Endothelial cell of umbilical vein (primary cell): ENCODE results near the gene UBA6. TPM values are rescaled to one million over a fixed set of nuclear protein-coding genes. Genes with fewer than 3 reads are reported as not detected.

ENCODE experiments used
- BruUV-seq: library from RNA; stranded (reverse); fragments of 400-500 nt; replicated peaks from 2 replicates; lab custom pipeline; 2021; lab: Mats Ljungman, UMichigan
- CTCF ChIA-PET: fragments of 300-600, 350-600 bp; sonication (Branson Sonifier 250); formaldehyde crosslinking; loops from one replicate; lab custom pipeline; 2021; ENCODE audit warnings: antibody characterized with exemption, inconsistent platforms; lab: Charles Lee
- POLR2A ChIA-PET: fragments of 300-600, 350-600 bp; sonication (Branson Sonifier 250); formaldehyde crosslinking; loops from one replicate; lab custom pipeline; 2021; ENCODE audit warnings: antibody characterized with exemption, inconsistent platforms; lab: Charles Lee
- DNase-seq: peaks from one replicate; pipeline ENCODE4 v3.0.0-alpha.2; 2011; ENCODE audit warnings: low read depth, low spot score
- FAIRE-seq: peaks from 2 replicates; lab custom pipeline; 2011; peaks lifted over from hg19 to GRCh38; lab: Jason Lieb, UNC
- H2AFZ ChIP-seq: 2 replicates; pipeline ENCODE4 v1.6.0; 2012; ENCODE audit warnings: low read depth, low read length, control low read depth, inconsistent platforms
- H3K27ac ChIP-seq: 2 replicates; pipeline ENCODE4 v1.5.1; 2011; ENCODE audit warnings: low read depth, mild to moderate bottlenecking, control low read depth, low read length, moderate library complexity; ENCODE audit not compliant: insufficient read depth
- H3K27me3 ChIP-seq, 2 experiments: 2 replicates each; pipeline versions ENCODE4 v1.6.0 to v1.6.1; 2011; ENCODE audit warnings: low read length in 2 of 2, mixed read lengths in 1 of 2; ENCODE audit not compliant: control insufficient read depth in 2 of 2, insufficient read depth in 2 of 2
- H3K36me3 ChIP-seq, 2 experiments: 2 replicates in 1 of 2; 3 replicates in 1 of 2; pipeline ENCODE4 v1.5.1; 2011; ENCODE audit warnings: low read length in 2 of 2, mild to moderate bottlenecking in 1 of 2, moderate library complexity in 1 of 2; ENCODE audit not compliant: control insufficient read depth in 2 of 2, insufficient read depth in 2 of 2; ENCODE audit errors: extremely low read depth in 1 of 2
- H3K4me1 ChIP-seq: 3 replicates; pipeline ENCODE4 v1.5.1; 2011; ENCODE audit warnings: mild to moderate bottlenecking, low read length; ENCODE audit not compliant: control insufficient read depth, insufficient read depth; ENCODE audit errors: extremely low read depth
- H3K4me2 ChIP-seq: 2 replicates; pipeline ENCODE4 v1.6.1; 2011; ENCODE audit warnings: low read length, control low read depth, mixed read lengths; ENCODE audit not compliant: insufficient read depth
- H3K4me3 ChIP-seq, 3 experiments: fragments of 200-600 bp in 1 of 3; sonication (generic), shearing (Covaris generic) in 1 of 3; replicated peaks in 1 of 3; 2 replicates each; pipeline ENCODE4 v1.5.1; 2011 to 2016; ENCODE audit warnings: control low read depth in 3 of 3, low read length in 3 of 3, mild to moderate bottlenecking in 2 of 3, inconsistent platforms in 1 of 3, low read depth in 1 of 3, moderate library complexity in 1 of 3; ENCODE audit not compliant: insufficient read depth in 1 of 3
- H3K79me2 ChIP-seq: 2 replicates; pipeline ENCODE4 v1.6.0; 2012; ENCODE audit warnings: low read length, inconsistent platforms; ENCODE audit not compliant: control insufficient read depth, insufficient read depth
- H3K9ac ChIP-seq: replicated peaks from 2 replicates; pipeline ENCODE3; 2011; ENCODE audit warnings: low read length, control low read depth; ENCODE audit not compliant: insufficient read depth; ENCODE audit errors: extremely low read depth
- H3K9me1 ChIP-seq: replicated peaks from 3 replicates; pipeline ENCODE4 v1.6.0; 2011; ENCODE audit warnings: mild to moderate bottlenecking, low read length; ENCODE audit not compliant: control insufficient read depth, insufficient read depth; ENCODE audit errors: extremely low read depth
- H3K9me3 ChIP-seq: replicated peaks from 2 replicates; pipeline ENCODE4 v1.5.1; 2012; ENCODE audit warnings: low read length, inconsistent platforms; ENCODE audit not compliant: control insufficient read depth, insufficient read depth
- H4K20me1 ChIP-seq: replicated peaks from 2 replicates; pipeline ENCODE3; 2011; ENCODE audit warnings: mild to moderate bottlenecking, low read length; ENCODE audit not compliant: control insufficient read depth, insufficient read depth; ENCODE audit errors: extremely low read depth
- EZH2 ChIP-seq: IDR thresholded peaks from 2 replicates; pipeline ENCODE4 v1.6.1; 2012; ENCODE audit warnings: borderline replicate concordance, low read depth, mild to moderate bottlenecking, moderate library complexity, low read length, inconsistent platforms; ENCODE audit not compliant: severe bottlenecking
- FOS ChIP-seq: IDR thresholded peaks from 2 replicates; pipeline ENCODE4 v1.6.1; 2011; ENCODE audit warnings: mild to moderate bottlenecking, low read length, moderate library complexity, borderline replicate concordance; ENCODE audit not compliant: insufficient read depth
- GATA2 ChIP-seq: IDR thresholded peaks from 2 replicates; pipeline ENCODE4 v1.7.0; 2011; ENCODE audit warnings: low read depth, mild to moderate bottlenecking, moderate library complexity, mixed read lengths, low read length; ENCODE audit not compliant: insufficient read length, insufficient read depth
- JUN ChIP-seq: IDR thresholded peaks from 2 replicates; pipeline ENCODE4 v1.6.1; 2011; ENCODE audit warnings: borderline replicate concordance, low read depth; ENCODE audit not compliant: insufficient read length, insufficient read depth
- MYC ChIP-seq: IDR thresholded peaks from one replicate; pipeline ENCODE4 v1.6.1; 2011; ENCODE audit warnings: mild to moderate bottlenecking, low read depth, low read length
- POLR2A ChIP-seq: IDR thresholded peaks from 2 replicates; pipeline ENCODE4 v1.6.1; 2012; ENCODE audit warnings: low read depth, mild to moderate bottlenecking, control low read depth, low read length
- POLR2AphosphoS5 ChIP-seq: IDR thresholded peaks from 2 replicates; pipeline ENCODE4 v1.6.1; 2012; ENCODE audit warnings: low read depth, mild to moderate bottlenecking, control low read depth, low read length, moderate library complexity; ENCODE audit not compliant: insufficient read depth
- dilution Hi-C: fragments of 300-500 bp; cut with MboI; formaldehyde crosslinking; loops from one replicate; pipeline ENCODE4 v1.15.0; 2019; ENCODE audit warnings: low sequenced_read_pairs; ENCODE audit not compliant: extremely low pct_ligation_motif_present
- intact Hi-C: fragments of 100-400 bp; cut with micrococcal nuclease; formaldehyde crosslinking; loops from one replicate; pipeline ENCODE4 v1.10.0; 2022
- polyA plus RNA-seq, 4 experiments: library from polyadenylated mRNA; depleted of rRNA in 3 of 4; stranded (reverse) in 3 of 4; unstranded in 1 of 4; fragments of >200 nt; gene quantifications; 2 replicates each; pipeline versions ENCODE4 v1.2.1 to v1.2.3, GENCODE V29; 2011 to 2012; ENCODE audit warnings: missing spikeins in 1 of 4
- total RNA-seq: library from RNA; stranded (reverse); gene quantifications from 2 replicates; pipeline ENCODE4 v1.2.3, GENCODE V29; 2021
- TF ChIP-seq, protein P1 (sequence below), 2 donors: IDR thresholded peaks; 1 replicate in 1 of 2; 2 replicates in 1 of 2; pipeline ENCODE4 v1.5.1; 2011; ENCODE audit warnings: low read length in 2 of 2, mild to moderate bottlenecking in 2 of 2, moderate library complexity in 2 of 2, control low read depth in 1 of 2, inconsistent platforms in 1 of 2, low read depth in 1 of 2; ENCODE audit not compliant: insufficient read depth in 1 of 2; ENCODE audit errors: extremely low read depth in 1 of 2
- TF ChIP-seq, protein P2 (sequence below): IDR thresholded peaks from 2 replicates; pipeline ENCODE4 v1.6.1; 2011; ENCODE audit not compliant: insufficient read depth, insufficient read length

Gene UBA6
- total and polyA plus RNA-seq, 2 donors (not counting 3 experiments of a cell fraction or from before 2014, with no cell fraction given), result 30.9 to 96.4 TPM

DNA sequence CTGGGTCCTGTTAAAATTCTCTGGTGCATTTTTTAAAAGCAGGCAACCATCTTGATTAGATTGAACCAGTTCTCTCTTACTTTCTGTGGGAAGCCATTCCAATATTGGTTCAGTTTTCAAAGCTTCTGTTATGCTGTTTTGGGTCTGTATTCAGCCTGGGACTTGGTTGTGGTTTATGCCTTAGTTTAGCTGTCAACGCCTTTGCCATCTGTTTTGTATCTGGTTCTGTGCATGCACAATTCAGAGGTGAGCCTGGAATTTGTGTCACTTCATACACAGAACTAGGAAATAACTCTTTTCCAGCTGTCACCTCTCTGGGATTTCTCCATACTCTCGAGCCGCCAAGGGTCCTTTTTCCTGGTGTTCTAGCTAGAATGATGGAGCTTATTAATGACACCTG, 96.2 kb downstream of the UBA6 start:
- FAIRE-seq (no peak), DNase-seq (no peak)
- ChIA-PET CTCF (no interaction called here), POLR2A (no interaction called here)
- Histone ChIP-seq H3K9me3 (no peaks in the 10 kb centered on the region), H3K79me2 (no peaks in the 10 kb centered on the region), H3K9ac (no peak overlapping the region), H4K20me1 (no peaks in the 10 kb centered on the region), H3K4me3 (no peak overlapping the region), H3K9me1 (no peaks in the 10 kb centered on the region), H3K27ac (no peak overlapping the region), H3K4me1 (no peaks in the 10 kb centered on the region), H2AFZ (no peak overlapping the region), H3K4me2 (no peak overlapping the region), H3K27me3 (no peaks in the 10 kb centered on the region), H3K36me3 (no peaks in the 10 kb centered on the region)
- no TSS peak for BruUV-seq
- intact Hi-C loops, result no loop called here
- dilution Hi-C loops, result no loop called here
- TF ChIP-seq POLR2A (no peak), JUN (no peak), FOS (no peak), EZH2 (no peak), GATA2 (no peak), MYC (no peak), POLR2AphosphoS5 (no peak)
- TF ChIP-seq, protein P1, sequence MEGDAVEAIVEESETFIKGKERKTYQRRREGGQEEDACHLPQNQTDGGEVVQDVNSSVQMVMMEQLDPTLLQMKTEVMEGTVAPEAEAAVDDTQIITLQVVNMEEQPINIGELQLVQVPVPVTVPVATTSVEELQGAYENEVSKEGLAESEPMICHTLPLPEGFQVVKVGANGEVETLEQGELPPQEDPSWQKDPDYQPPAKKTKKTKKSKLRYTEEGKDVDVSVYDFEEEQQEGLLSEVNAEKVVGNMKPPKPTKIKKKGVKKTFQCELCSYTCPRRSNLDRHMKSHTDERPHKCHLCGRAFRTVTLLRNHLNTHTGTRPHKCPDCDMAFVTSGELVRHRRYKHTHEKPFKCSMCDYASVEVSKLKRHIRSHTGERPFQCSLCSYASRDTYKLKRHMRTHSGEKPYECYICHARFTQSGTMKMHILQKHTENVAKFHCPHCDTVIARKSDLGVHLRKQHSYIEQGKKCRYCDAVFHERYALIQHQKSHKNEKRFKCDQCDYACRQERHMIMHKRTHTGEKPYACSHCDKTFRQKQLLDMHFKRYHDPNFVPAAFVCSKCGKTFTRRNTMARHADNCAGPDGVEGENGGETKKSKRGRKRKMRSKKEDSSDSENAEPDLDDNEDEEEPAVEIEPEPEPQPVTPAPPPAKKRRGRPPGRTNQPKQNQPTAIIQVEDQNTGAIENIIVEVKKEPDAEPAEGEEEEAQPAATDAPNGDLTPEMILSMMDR (IDR thresholded peaks at IDR 0.05; ENCODE audit: extremely low read depth in 1 of 2, insufficient read depth in 1 of 2, low read depth in 1 of 2, low read length in 2 of 2), result no peak
- TF ChIP-seq, protein P2, sequence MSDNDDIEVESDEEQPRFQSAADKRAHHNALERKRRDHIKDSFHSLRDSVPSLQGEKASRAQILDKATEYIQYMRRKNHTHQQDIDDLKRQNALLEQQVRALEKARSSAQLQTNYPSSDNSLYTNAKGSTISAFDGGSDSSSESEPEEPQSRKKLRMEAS, result no peak
